Measurements from ENCODE around the gene MYO18A. TPM values are rescaled to one million over a fixed set of nuclear protein-coding genes. Genes with fewer than 3 reads are reported as not detected.

Gene MYO18A
- polyA plus RNA-seq, 1 donor (not counting 4 experiments of a cell fraction or from before 2014, with no cell fraction given) = 20.0 TPM

- DNase-seq (ENCODE audit: low read depth, low spot score) = no peak
Observed at GRCh38 chr17:29077320-29077719, 102.9 kb downstream of the MYO18A start.

GRCh38 chr17:29076722-29077121 is 103.5 kb downstream of the MYO18A start:
- dilution Hi-C loops (cut with MboI; ENCODE audit: extremely low pct_ligation_motif_present, low sequenced_read_pairs) = no loop called here
- H3K9ac ChIP-seq (ENCODE audit: control insufficient read depth, extremely low read depth, insufficient read depth, low read length) = no peak overlapping the region
- H3K4me1 ChIP-seq (ENCODE audit: control insufficient read depth, extremely low read depth, insufficient read depth, low read length) = no peaks in the 10 kb centered on the region
- no peak overlapping the region for H2AFZ ChIP-seq (ENCODE audit: control insufficient read depth, low read length)
- H3K27me3 ChIP-seq (ENCODE audit: control insufficient read depth, extremely low read depth, insufficient read depth, low read length) = no peaks in the 10 kb centered on the region
- peaks cover 10 to 17% of the 10 kb centered on the region in 2 experiments for H3K36me3 ChIP-seq (ENCODE audit: control insufficient read depth in 2 of 2, extremely low read depth in 1 of 2, insufficient read depth in 2 of 2, low read length in 2 of 2)
- no peak overlapping the region for H3K27ac ChIP-seq (ENCODE audit: control insufficient read depth, insufficient read depth, low read length)
- H3K9me1 ChIP-seq (ENCODE audit: control insufficient read depth, extremely low read depth, insufficient read depth, low read length) = peaks cover 2% of the 10 kb centered on the region
- H4K20me1 ChIP-seq (ENCODE audit: control insufficient read depth, extremely low read depth, insufficient read depth, low read length) = no peaks in the 10 kb centered on the region
- H3K9me3 ChIP-seq (ENCODE audit: control insufficient read depth, low read depth, low read length) = no peaks in the 10 kb centered on the region
- DNase-seq (ENCODE audit: low read depth, low spot score) (no peak), FAIRE-seq (no peak)
- H3K79me2 ChIP-seq (ENCODE audit: control insufficient read depth, insufficient read depth, low read length) = no peaks in the 10 kb centered on the region
- H3K4me3 ChIP-seq (ENCODE audit: control insufficient read depth in 2 of 3, extremely low read depth in 1 of 3, insufficient read depth in 2 of 3, low read depth in 1 of 3, low read length in 3 of 3) = no peak overlapping the region
- TF ChIP-seq EZH2 (IDR thresholded peaks at IDR 0.05; ENCODE audit: low read length) (no peak), CTCF (optimal IDR thresholded peaks at IDR 0.05 in 1 of 3, IDR thresholded peaks at IDR 0.05 in 1 of 3, conservative IDR thresholded peaks at IDR 0.05 in 1 of 3; ENCODE audit: extremely low read depth in 1 of 3, insufficient read depth in 2 of 3, low read length in 3 of 3) (no peak)
- no peak overlapping the region for H3K4me2 ChIP-seq (ENCODE audit: control insufficient read depth, extremely low read depth, insufficient read depth, low read depth, low read length)

More at GRCh38 chr17:29077320-29077719, 102.9 kb downstream of the MYO18A start:
- dilution Hi-C loops (cut with MboI; ENCODE audit: extremely low pct_ligation_motif_present, low sequenced_read_pairs) = no loop called here
- H3K9me3 ChIP-seq (ENCODE audit: control insufficient read depth, low read depth, low read length) = no peaks in the 10 kb centered on the region
- FAIRE-seq = no peak
- no peak overlapping the region for H3K4me3 ChIP-seq (ENCODE audit: control insufficient read depth in 2 of 3, extremely low read depth in 1 of 3, insufficient read depth in 2 of 3, low read depth in 1 of 3, low read length in 3 of 3)
- no peak overlapping the region for H2AFZ ChIP-seq (ENCODE audit: control insufficient read depth, low read length)
- no peak overlapping the region for H3K9ac ChIP-seq (ENCODE audit: control insufficient read depth, extremely low read depth, insufficient read depth, low read length)
- no peak overlapping the region for H3K27ac ChIP-seq (ENCODE audit: control insufficient read depth, insufficient read depth, low read length)
- H3K4me1 ChIP-seq (ENCODE audit: control insufficient read depth, extremely low read depth, insufficient read depth, low read length) = no peaks in the 10 kb centered on the region
- no peaks in the 10 kb centered on the region for H3K27me3 ChIP-seq (ENCODE audit: control insufficient read depth, extremely low read depth, insufficient read depth, low read length)
- no peaks in the 10 kb centered on the region for H3K79me2 ChIP-seq (ENCODE audit: control insufficient read depth, insufficient read depth, low read length)
- H3K4me2 ChIP-seq (ENCODE audit: control insufficient read depth, extremely low read depth, insufficient read depth, low read depth, low read length) = no peak overlapping the region
- peaks cover 10 to 23% of the 10 kb centered on the region in 2 experiments for H3K36me3 ChIP-seq (ENCODE audit: control insufficient read depth in 2 of 2, extremely low read depth in 1 of 2, insufficient read depth in 2 of 2, low read length in 2 of 2)
- H4K20me1 ChIP-seq (ENCODE audit: control insufficient read depth, extremely low read depth, insufficient read depth, low read length) = no peaks in the 10 kb centered on the region
- peaks cover 2% of the 10 kb centered on the region for H3K9me1 ChIP-seq (ENCODE audit: control insufficient read depth, extremely low read depth, insufficient read depth, low read length)
- TF ChIP-seq EZH2 (IDR thresholded peaks at IDR 0.05; ENCODE audit: low read length) (no peak), CTCF (optimal IDR thresholded peaks at IDR 0.05 in 1 of 3, IDR thresholded peaks at IDR 0.05 in 1 of 3, conservative IDR thresholded peaks at IDR 0.05 in 1 of 3; ENCODE audit: extremely low read depth in 1 of 3, insufficient read depth in 2 of 3, low read length in 3 of 3) (no peak)

Measured in keratinocyte (primary cell).